Measurements from ENCODE around the gene C9. TPM values are rescaled to one million over a fixed set of nuclear protein-coding genes. Genes with fewer than 3 reads are reported as not detected.
"Not testable (repeated sequence)": the region's sequence is repeated elsewhere in the genome, so short reads cannot be mapped to it uniquely, and the experiment has no call there.

C9 gene
- total RNA-seq, 1 donor from 2014 or later = not detected

DNA sequence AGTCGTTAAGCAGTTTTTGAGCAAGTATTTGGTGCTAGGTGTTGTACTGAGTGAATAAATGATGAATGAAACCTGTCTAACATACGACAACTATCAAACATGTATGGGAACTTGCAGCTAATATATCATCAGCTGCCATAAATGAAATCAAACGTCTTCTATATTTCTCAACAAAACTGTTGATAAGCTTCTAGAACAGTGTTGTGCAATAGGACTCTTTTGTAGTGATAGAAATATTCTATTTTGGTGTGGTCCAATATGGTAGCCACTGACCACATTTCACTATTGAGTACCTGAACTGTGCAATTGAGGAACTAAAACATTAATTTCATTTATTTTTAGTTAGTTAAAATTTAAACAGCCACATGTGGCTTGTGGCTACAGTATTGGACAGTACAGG, 128.6 kb downstream of the C9 start:
- H3K27ac Mint-ChIP-seq = no peak overlapping the region

DNA sequence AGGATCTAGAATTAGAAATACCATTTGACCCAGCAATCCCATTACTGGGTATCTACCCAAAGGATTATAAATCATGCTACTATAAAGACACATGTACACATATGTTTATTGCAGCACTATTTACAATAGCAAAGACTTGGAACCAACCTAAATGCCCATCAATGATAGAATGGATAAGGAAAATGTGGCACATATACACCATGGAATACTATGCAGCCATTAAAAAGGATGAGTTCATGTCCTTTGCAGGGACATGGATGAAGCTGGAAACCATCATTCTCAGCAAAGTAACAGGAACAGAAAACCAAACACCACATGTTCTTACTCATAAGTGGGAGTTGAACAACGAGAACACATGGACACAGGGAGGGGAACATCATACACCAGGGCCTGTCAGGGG, 129.8 kb downstream of the C9 start:
- not testable (repeated sequence) for H3K9me3 Mint-ChIP-seq; H3K4me1 Mint-ChIP-seq; DNase-seq (ENCODE audit: low spot score in 2 of 2, unreplicated experiment in 2 of 2); H3K36me3 Mint-ChIP-seq; H3K4me3 Mint-ChIP-seq; H3K27ac Mint-ChIP-seq; H3K27me3 Mint-ChIP-seq (ENCODE audit: low read depth)

More for the DNA sequence above, 128.6 kb downstream of the C9 start:
- no peak for TF ChIP-seq CTCF (IDR thresholded peaks at IDR 0.05; ENCODE audit: unreplicated experiment)
- peaks cover 2% of the 10 kb centered on the region for H3K4me1 Mint-ChIP-seq
- H3K27me3 Mint-ChIP-seq (ENCODE audit: low read depth) = no peaks in the 10 kb centered on the region
- H3K36me3 Mint-ChIP-seq = no peaks in the 10 kb centered on the region
- no peak for DNase-seq (ENCODE audit: low spot score in 2 of 2, unreplicated experiment in 2 of 2)
- H3K4me3 Mint-ChIP-seq = no peak overlapping the region
- H3K9me3 Mint-ChIP-seq = peaks cover 14% of the 10 kb centered on the region

Other genes starting within 250 kb of the C9 start
- 1.2 to 1.6 TPM (median 1.5 TPM) in 3 replicates for gene FYB1, start 144.9 kb downstream of the C9 start, total RNA-seq
- 58.1 to 64.0 TPM (median 63.6 TPM) in 3 replicates for gene DAB2, start 60.5 kb upstream of the C9 start, total RNA-seq

Measured in mesothelial cell of epicardium (in vitro differentiated cells).